Heart left ventricle (tissue), 16 donors: Measurements from ENCODE around the gene AGR2. TPM values are rescaled to one million over a fixed set of nuclear protein-coding genes. Genes with fewer than 3 reads are reported as not detected.

Source experiments
- ATAC-seq, 4 donors: fragments of 200-7000 bp; cut with Tn5 transposase; one replicate each; pipeline ENCODE4 v1.9.1; 2020 to 2022; ENCODE audit warnings: moderate library complexity in 4 of 4, mild to moderate bottlenecking in 3 of 4, moderate number of reproducible peaks in 1 of 4
- DNase-seq, 5 donors: peaks; one replicate each; pipeline ENCODE4 v3.0.0-alpha.2; 2020
- H3K27ac ChIP-seq, 12 donors: fragments of 200-600 bp; sonication (generic) in 4 of 12; one replicate each; pipeline versions ENCODE4 v1.5.0 to v1.8.0; 2016 to 2022; ENCODE audit warnings: mild to moderate bottlenecking in 2 of 12
- H3K27me3 ChIP-seq, 9 donors: fragments of 200-600 bp; sonication (generic) in 2 of 9; one replicate each; pipeline versions ENCODE4 v1.5.1 to v1.8.0; 2016 to 2022; ENCODE audit warnings: mild to moderate bottlenecking in 3 of 9
- H3K36me3 ChIP-seq, 9 donors: fragments of 200-600 bp; sonication (generic) in 2 of 9; one replicate each; pipeline versions ENCODE4 v1.5.0 to v1.8.0; 2018 to 2022; ENCODE audit warnings: mild to moderate bottlenecking in 2 of 9
- H3K4me1 ChIP-seq, 12 donors: fragments of 200-600 bp; sonication (generic) in 4 of 12; one replicate each; pipeline versions ENCODE4 v1.5.0 to v1.8.0; 2016 to 2022; ENCODE audit warnings: mild to moderate bottlenecking in 3 of 12
- H3K4me3 ChIP-seq, 12 donors: fragments of 200-600 bp; sonication (generic) in 4 of 12; one replicate each; pipeline versions ENCODE4 v1.5.0 to v1.8.0; 2017 to 2022; ENCODE audit warnings: mild to moderate bottlenecking in 9 of 12, moderate library complexity in 4 of 12
- H3K9me3 ChIP-seq, 12 donors: fragments of 200-600 bp; sonication (generic) in 4 of 12; one replicate each; pipeline versions ENCODE4 v1.5.0 to v1.8.0; 2016 to 2022; ENCODE audit warnings: mild to moderate bottlenecking in 1 of 12
- POLR2A ChIP-seq, 2 donors: fragments of 450-650 bp; IDR thresholded peaks; one replicate each; pipeline ENCODE4 v1.6.1; 2017; ENCODE audit warnings: antibody characterized with exemption in 2 of 2, mild to moderate bottlenecking in 2 of 2, moderate library complexity in 2 of 2
- WGBS, 4 donors: extraction: QIAGEN DNeasy Blood & Tissue Kit in 2 of 4; methylation state at CpG; one replicate each; pipeline versions ENCODE4 v1.1.5 to v1.1.7; 2013 to 2018; 5-methylcytosine and 5-hydroxymethylcytosine counted together
- intact Hi-C, 10 donors: fragments of 100-400 bp; cut with DNase I; formaldehyde crosslinking; loops; one replicate each; pipeline versions ENCODE4 v1.11.1 to v1.14.2; 2022
- polyA plus RNA-seq, 2 donors: library from polyadenylated mRNA; stranded (reverse); fragments of 200-250 nt; gene quantifications; one replicate each; pipeline ENCODE4 v1.2.3, GENCODE V29; 2013
- total RNA-seq, 9 donors: library from RNA; depleted of rRNA in 2 of 9; stranded (reverse); fragments of >200 nt in 2 of 9; fragmentation: NEBNext Ultra II Directional in 3 of 9; extraction: Animal tissue kit (Norgen Biotek cat#: 25700) in 3 of 9; gene quantifications; one replicate each; pipeline versions ENCODE4 v1.1.0 to v1.2.4, GENCODE V29; 2016 to 2023
- TF ChIP-seq, protein P1 (sequence below), 12 donors: fragments of 200-600 bp; sonication (generic) in 4 of 12; IDR thresholded peaks; one replicate each; pipeline versions ENCODE4 v1.5.0 to v1.8.0; 2018 to 2022; ENCODE audit warnings: antibody characterized with exemption in 12 of 12, mild to moderate bottlenecking in 5 of 12
- donor health status: ischemic (EF 13 %, LVEDD 7.1; RV severe dilation, severe dysfunction).
- donor health status: healthy with polysubstance abuse.
- donor health status: DM: no; HTN: yes; CAD: no.
- donor health status: DM: no; HTN: no; CAD: no.
- donor health status: ischemic (EF 25% LVEDD 6.9; RV normal size, moderate dysfunction).
- donor health status: ischemic (EF 25% LVEDD 5.7; RV mildly dilated, moderate dysfunction).
- donor health status: healthy.
- donor health status: DM: yes; HTN: yes; CAD: no.
- donor health status: ischemic (EF 35%, LVEDD 5.7; RV mildly dilated, moderate dysfunction).
- donor health status: nonischemic (EF 11% LVEDD 7.7; RV severe dilation, severe dysfunction).
- donor health status: DM: yes; HTN: yes; CAD: no.
- donor health status: PGD.
- donor health status: ischemic (EF 29% LVEDD 5.4; RV normal size, mild dysfunction).
- donor health status: nonischemic (EF 23%, LVEDD 6.1; RV moderate dilation, normal function).

Gene AGR2
- total and polyA plus RNA-seq, 11 donors: 0.37 TPM; not detected in 10

- H3K36me3 ChIP-seq: peaks cover 0 to 7% (median 0%) of the 10 kb centered on the region in 9 donors
- H3K4me3 ChIP-seq: no peak overlapping the region
- DNase-seq: no peak
- ATAC-seq: no peak
- no peaks in the 10 kb centered on the region for H3K27me3 ChIP-seq
- H3K4me1 ChIP-seq: peaks cover 0 to 6% (median 0%) of the 10 kb centered on the region in 12 donors
- TF ChIP-seq, protein P1, sequence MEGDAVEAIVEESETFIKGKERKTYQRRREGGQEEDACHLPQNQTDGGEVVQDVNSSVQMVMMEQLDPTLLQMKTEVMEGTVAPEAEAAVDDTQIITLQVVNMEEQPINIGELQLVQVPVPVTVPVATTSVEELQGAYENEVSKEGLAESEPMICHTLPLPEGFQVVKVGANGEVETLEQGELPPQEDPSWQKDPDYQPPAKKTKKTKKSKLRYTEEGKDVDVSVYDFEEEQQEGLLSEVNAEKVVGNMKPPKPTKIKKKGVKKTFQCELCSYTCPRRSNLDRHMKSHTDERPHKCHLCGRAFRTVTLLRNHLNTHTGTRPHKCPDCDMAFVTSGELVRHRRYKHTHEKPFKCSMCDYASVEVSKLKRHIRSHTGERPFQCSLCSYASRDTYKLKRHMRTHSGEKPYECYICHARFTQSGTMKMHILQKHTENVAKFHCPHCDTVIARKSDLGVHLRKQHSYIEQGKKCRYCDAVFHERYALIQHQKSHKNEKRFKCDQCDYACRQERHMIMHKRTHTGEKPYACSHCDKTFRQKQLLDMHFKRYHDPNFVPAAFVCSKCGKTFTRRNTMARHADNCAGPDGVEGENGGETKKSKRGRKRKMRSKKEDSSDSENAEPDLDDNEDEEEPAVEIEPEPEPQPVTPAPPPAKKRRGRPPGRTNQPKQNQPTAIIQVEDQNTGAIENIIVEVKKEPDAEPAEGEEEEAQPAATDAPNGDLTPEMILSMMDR (IDR thresholded peaks at IDR 0.05): no peak
- intact Hi-C loops: loop anchor here in 1 of 10 donors (10.0 kb wide), 1 partner anchor 84 kb away; no protein-coding TSS in a partner anchor
- no peaks in the 10 kb centered on the region for H3K9me3 ChIP-seq
- 96 to 100% (median 98%) methylated on average over 3 of the region's 3 CpGs for WGBS, 4 donors
- H3K27ac ChIP-seq: no peak overlapping the region
Observed at GRCh38 chr7:16778476-16778875, 26.3 kb downstream of the AGR2 start.

- no peak overlapping the region for H3K4me3 ChIP-seq
Observed at GRCh38 chr7:16776053-16776452, 28.7 kb downstream of the AGR2 start.

GRCh38 chr7:16774986-16775385 is 29.8 kb downstream of the AGR2 start:
- intact Hi-C loops: loop anchor here in 1 of 10 donors (10.0 kb wide), 1 partner anchor 80 kb away; no protein-coding TSS in a partner anchor
- no peak for ATAC-seq
- Histone ChIP-seq H3K27ac (no peak overlapping the region), H3K36me3 (no peaks in the 10 kb centered on the region), H3K4me3 (no peak overlapping the region), H3K9me3 (no peaks in the 10 kb centered on the region), H3K4me1 (peaks cover 0 to 14% (median 4%) of the 10 kb centered on the region in 12 donors), H3K27me3 (no peaks in the 10 kb centered on the region)
- no peak for DNase-seq
- TF ChIP-seq, protein P1 (IDR thresholded peaks at IDR 0.05): no peak
- TF ChIP-seq POLR2A (IDR thresholded peaks at IDR 0.05): no peak

More at GRCh38 chr7:16776053-16776452, 28.7 kb downstream of the AGR2 start:
- WGBS, 4 donors: 91 to 95% (median 93%) methylated on average over 7 of the region's 7 CpGs
- intact Hi-C loops: loop anchor here in 1 of 10 donors (10.0 kb wide), 1 partner anchor 81 kb away; no protein-coding TSS in a partner anchor
- no peaks in the 10 kb centered on the region for H3K27me3 ChIP-seq
- H3K4me1 ChIP-seq: peaks cover 0 to 14% (median 4%) of the 10 kb centered on the region in 12 donors
- DNase-seq: no peak
- no peak overlapping the region for H3K27ac ChIP-seq
- no peaks in the 10 kb centered on the region for H3K9me3 ChIP-seq
- ATAC-seq: no peak
- no peaks in the 10 kb centered on the region for H3K36me3 ChIP-seq
- TF ChIP-seq, protein P1 (IDR thresholded peaks at IDR 0.05): no peak
- no peak for TF ChIP-seq POLR2A (IDR thresholded peaks at IDR 0.05)

DNA sequence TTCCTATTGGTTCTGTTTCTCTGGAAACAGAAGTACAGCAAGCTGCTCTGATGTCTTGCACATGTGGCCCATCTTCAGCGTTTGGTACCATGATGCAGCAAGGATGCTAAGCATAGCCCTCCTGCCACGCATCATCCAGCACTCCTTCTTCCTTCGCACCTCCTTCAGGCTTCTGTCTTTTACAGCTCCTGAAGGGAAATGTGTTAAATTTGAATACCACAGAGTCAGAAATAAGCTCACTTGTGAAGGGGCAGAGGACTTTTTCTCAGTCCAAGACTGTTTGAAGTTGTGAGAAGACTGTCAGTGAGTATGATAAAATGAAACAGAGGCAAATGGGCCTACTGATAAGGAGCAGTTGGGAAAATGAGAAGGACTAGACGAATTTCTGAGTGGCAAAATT is 30.5 kb downstream of the AGR2 start:
- no peaks in the 10 kb centered on the region for H3K36me3 ChIP-seq
- H3K4me3 ChIP-seq: no peak overlapping the region
- H3K9me3 ChIP-seq: no peaks in the 10 kb centered on the region
- WGBS, 4 donors: 80 to 92% (median 90%) methylated on average over 4 of the region's 4 CpGs
- DNase-seq: no peak
- H3K27me3 ChIP-seq: no peaks in the 10 kb centered on the region
- peaks cover 0 to 14% (median 4%) of the 10 kb centered on the region in 12 donors for H3K4me1 ChIP-seq
- intact Hi-C loops: loop anchor here in 1 of 10 donors (10.0 kb wide), 1 partner anchor 79 kb away; no protein-coding TSS in a partner anchor
- no peak for ATAC-seq
- no peak for TF ChIP-seq POLR2A (IDR thresholded peaks at IDR 0.05)
- TF ChIP-seq, protein P1 (IDR thresholded peaks at IDR 0.05): no peak
- H3K27ac ChIP-seq: no peak overlapping the region
